ENCODE results near the gene SLC2A9.

SLC2A9 gene

DNA sequence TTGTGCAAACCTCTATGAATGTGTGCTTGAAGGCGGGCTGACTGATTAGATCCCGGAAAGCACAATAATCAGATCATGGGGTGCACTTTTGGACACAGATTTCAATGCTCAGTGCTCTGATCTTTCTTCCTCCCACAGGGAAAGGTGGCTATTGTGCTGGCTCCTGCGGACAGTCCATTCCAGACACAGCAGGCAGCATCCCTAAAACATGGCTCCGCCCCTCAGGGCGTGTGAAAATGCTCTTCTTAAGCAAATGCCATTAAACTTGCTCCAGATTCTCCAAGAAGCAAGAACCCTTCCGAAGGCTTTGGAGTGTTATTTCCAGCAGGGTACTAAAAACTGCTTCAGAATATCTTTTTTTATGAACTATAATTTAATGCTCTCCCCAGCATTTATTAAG is 100.0 kb downstream of the SLC2A9 start:
- TF ChIP-seq, protein P1, sequence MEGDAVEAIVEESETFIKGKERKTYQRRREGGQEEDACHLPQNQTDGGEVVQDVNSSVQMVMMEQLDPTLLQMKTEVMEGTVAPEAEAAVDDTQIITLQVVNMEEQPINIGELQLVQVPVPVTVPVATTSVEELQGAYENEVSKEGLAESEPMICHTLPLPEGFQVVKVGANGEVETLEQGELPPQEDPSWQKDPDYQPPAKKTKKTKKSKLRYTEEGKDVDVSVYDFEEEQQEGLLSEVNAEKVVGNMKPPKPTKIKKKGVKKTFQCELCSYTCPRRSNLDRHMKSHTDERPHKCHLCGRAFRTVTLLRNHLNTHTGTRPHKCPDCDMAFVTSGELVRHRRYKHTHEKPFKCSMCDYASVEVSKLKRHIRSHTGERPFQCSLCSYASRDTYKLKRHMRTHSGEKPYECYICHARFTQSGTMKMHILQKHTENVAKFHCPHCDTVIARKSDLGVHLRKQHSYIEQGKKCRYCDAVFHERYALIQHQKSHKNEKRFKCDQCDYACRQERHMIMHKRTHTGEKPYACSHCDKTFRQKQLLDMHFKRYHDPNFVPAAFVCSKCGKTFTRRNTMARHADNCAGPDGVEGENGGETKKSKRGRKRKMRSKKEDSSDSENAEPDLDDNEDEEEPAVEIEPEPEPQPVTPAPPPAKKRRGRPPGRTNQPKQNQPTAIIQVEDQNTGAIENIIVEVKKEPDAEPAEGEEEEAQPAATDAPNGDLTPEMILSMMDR (IDR thresholded peaks at IDR 0.05; ENCODE audit: extremely low read depth, insufficient read depth, missing control alignments): no peak
- no peak for DNase-seq (ENCODE audit: low spot score)
- in situ Hi-C loops (cut with MboI; ENCODE audit: low pct_unique_long_range_greater_than_20kb, low sequenced_read_pairs, unreplicated experiment): no loop called here

DNA sequence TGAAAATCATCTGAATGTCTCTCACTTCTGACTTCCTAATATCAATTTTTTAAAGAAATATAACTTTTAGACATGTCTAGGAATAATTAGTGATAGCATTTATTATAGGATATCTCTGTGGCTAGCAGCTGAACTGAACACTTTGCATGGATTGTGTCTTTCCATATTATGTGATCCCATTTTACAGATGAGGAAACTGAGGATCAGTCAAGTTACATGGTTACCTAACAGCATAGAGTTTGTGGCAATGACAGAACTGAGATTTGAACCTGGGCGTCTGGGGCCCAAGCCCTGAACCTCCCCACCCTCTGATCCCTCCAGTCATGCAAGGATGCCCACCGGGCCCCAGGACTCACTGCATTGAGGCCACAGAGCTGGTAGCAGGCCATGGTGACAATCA is 101.3 kb downstream of the SLC2A9 start:
- no peak for DNase-seq (ENCODE audit: low spot score)
- TF ChIP-seq, protein P1 (IDR thresholded peaks at IDR 0.05; ENCODE audit: extremely low read depth, insufficient read depth, missing control alignments): no peak
- in situ Hi-C loops (cut with MboI; ENCODE audit: low pct_unique_long_range_greater_than_20kb, low sequenced_read_pairs, unreplicated experiment): no loop called here

DNA sequence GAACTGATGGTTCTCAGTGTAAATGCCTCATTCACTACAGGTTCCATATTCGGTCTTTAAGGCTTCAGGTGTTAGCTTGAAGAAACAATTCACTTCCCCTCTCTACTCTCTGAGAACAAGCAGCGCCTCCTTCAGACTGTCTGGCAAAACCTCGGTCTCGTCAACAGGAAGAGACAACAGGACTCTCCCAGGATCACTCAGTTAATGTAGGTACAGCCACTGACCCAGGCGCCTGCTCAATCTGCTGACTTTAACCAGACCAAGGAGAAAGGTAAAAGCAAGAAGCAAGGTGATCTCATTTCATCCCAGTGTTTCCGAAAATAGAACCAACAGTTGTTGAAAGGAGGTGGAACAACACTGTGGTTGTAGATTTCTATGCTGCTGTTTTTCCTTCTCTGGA is 102.2 kb downstream of the SLC2A9 start:
- TF ChIP-seq, protein P1 (IDR thresholded peaks at IDR 0.05; ENCODE audit: extremely low read depth, insufficient read depth, missing control alignments): no peak
- DNase-seq (ENCODE audit: low spot score): no peak
- in situ Hi-C loops (cut with MboI; ENCODE audit: low pct_unique_long_range_greater_than_20kb, low sequenced_read_pairs, unreplicated experiment): no loop called here

DNA sequence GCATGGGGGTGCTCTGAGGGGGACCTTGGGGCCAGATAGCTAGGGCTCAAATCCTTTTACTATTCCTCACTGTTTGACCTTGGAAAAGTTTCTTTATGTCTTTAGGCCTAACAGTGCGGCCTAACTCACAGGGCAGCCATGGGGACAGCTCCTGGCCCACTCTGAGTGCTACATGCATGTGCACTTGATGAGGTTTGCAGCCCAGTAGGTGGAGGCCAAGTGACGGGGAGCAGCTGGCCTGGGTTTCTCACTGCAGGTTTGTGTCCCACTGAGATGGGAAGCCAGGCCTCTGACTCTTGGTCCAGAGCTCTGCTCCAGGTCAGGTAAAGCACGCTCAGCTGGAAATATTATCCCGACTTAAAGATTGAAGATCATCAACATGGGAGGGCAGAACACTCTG is 102.8 kb downstream of the SLC2A9 start:
- in situ Hi-C loops (cut with MboI; ENCODE audit: low pct_unique_long_range_greater_than_20kb, low sequenced_read_pairs, unreplicated experiment): no loop called here
- no peak for DNase-seq (ENCODE audit: low spot score)
- TF ChIP-seq, protein P1 (IDR thresholded peaks at IDR 0.05; ENCODE audit: extremely low read depth, insufficient read depth, missing control alignments): no peak

DNA sequence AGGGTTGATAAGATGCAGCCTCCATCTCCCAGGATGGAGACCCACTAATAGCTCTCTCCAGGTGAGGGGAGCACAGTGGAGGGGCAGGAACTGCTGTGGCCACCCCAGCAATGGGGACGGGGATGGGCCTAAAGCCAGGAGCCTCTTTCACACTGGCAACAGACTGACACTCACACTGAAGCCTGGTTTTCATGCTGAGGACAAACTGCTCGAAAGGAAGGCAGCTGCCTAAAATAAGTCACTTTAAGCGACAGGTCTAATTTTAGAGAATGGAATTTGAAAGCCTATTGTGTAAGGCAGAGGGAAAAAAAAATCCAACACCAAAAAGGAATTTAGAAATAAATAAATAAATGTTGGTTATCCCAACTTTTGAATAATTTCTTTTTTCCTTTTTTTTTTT is 104.4 kb downstream of the SLC2A9 start:
- DNase-seq (ENCODE audit: low spot score): no peak
- TF ChIP-seq, protein P1 (IDR thresholded peaks at IDR 0.05; ENCODE audit: extremely low read depth, insufficient read depth, missing control alignments): no peak
- in situ Hi-C loops (cut with MboI; ENCODE audit: low pct_unique_long_range_greater_than_20kb, low sequenced_read_pairs, unreplicated experiment): no loop called here

DNA sequence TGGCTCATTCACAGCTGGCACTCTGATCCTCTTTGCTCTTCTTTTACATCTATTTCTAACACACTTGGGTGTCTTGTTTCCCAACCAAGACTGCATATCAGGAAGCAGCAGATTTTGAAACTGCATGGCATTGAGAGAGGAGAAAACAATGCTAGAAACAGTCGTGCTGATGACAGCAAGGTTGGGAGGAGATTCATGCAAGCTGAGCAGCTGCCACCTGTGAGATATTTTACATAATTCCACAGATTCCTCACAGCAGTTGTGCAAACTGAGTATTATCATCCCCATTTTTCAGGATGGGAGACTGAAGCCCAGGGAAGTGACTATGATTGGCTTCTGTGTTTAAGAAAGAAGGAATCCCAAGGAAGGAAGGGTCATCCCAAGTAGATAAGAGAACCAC is 105.0 kb downstream of the SLC2A9 start:
- TF ChIP-seq, protein P1 (IDR thresholded peaks at IDR 0.05; ENCODE audit: extremely low read depth, insufficient read depth, missing control alignments): no peak
- in situ Hi-C loops (cut with MboI; ENCODE audit: low pct_unique_long_range_greater_than_20kb, low sequenced_read_pairs, unreplicated experiment): no loop called here
- no peak for DNase-seq (ENCODE audit: low spot score)

DNA sequence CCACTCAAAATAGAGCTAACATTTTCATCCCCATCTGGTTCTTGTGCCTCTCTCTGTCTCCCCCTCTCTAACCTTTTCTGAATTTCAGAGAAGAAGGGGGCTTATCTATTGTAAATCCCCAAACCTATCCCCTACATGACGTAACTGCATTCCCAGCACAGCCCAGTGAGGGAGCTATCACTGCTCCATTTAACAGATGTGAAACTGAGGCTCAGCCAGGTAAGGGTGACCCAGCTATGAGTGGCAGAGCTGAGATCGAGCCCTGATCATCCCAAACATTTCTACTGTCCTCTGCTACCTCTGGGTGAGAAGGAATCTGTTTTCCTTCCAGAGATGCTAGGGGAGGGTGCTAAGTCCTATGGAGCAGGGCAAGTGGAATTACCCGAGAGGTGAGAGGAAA is 107.5 kb downstream of the SLC2A9 start:
- TF ChIP-seq, protein P1 (IDR thresholded peaks at IDR 0.05; ENCODE audit: extremely low read depth, insufficient read depth, missing control alignments): no peak
- no peak for DNase-seq (ENCODE audit: low spot score)
- in situ Hi-C loops (cut with MboI; ENCODE audit: low pct_unique_long_range_greater_than_20kb, low sequenced_read_pairs, unreplicated experiment): no loop called here
